HEK293 (cell line): ENCODE results near the gene PRPF8.

Source experiments
- CTCF ChIA-PET: fragments of 350-600 bp; formaldehyde crosslinking; extraction: SDS; loops from one replicate; lab custom pipeline; 2021; ENCODE audit warnings: antibody characterized with exemption; lab: Yijun Ruan, JAX
- POLR2A ChIA-PET: fragments of 300-600 bp; formaldehyde crosslinking; extraction: SDS; loops from one replicate; lab custom pipeline; 2020; ENCODE audit warnings: antibody characterized with exemption, inconsistent platforms; lab: Yijun Ruan, JAX
- H3K27ac ChIP-seq: fragments of 200-500 bp; sonication (Bioruptor generic); 2 replicates; pipeline ENCODE4 v1.5.1; 2014; ENCODE audit warnings: low read depth, low read length, control low read depth, inconsistent platforms; ENCODE audit errors: extremely low read depth
- H3K36me3 ChIP-seq, 2 experiments: fragments of 200-500 bp in 1 of 2; sonication (Bioruptor generic) in 1 of 2; 1 replicate in 1 of 2; 2 replicates in 1 of 2; pipeline ENCODE4 v1.5.1; 2014 to 2017; ENCODE audit warnings: inconsistent platforms in 2 of 2, low read length in 2 of 2; ENCODE audit not compliant: control insufficient read depth in 2 of 2, insufficient read depth in 1 of 2
- H3K4me1 ChIP-seq: fragments of 200-500 bp; sonication (Bioruptor generic); 2 replicates; pipeline ENCODE4 v1.5.1; 2014; ENCODE audit warnings: mild to moderate bottlenecking, low read length, inconsistent platforms; ENCODE audit not compliant: control insufficient read depth, insufficient read depth
- H3K4me3 ChIP-seq: 2 replicates; pipeline ENCODE4 v1.5.1; 2011; ENCODE audit warnings: low read depth, mild to moderate bottlenecking, control low read depth, low read length, moderate library complexity
- H3K9me3 ChIP-seq: fragments of 200-500 bp; sonication (Bioruptor generic); 2 replicates; pipeline ENCODE4 v1.5.1; 2014; ENCODE audit warnings: low read depth, low read length, inconsistent platforms; ENCODE audit not compliant: control insufficient read depth, insufficient read depth
- AEBP2 ChIP-seq: fragments of 450-650 bp; formaldehyde crosslinking; IDR thresholded peaks from 2 replicates; pipeline ENCODE4 v1.5.1; 2016; ENCODE audit warnings: missing biosample characterization, missing genetic modification characterization, borderline replicate concordance
- HOXC10 ChIP-seq: sonication (generic); formaldehyde crosslinking; IDR thresholded peaks from 2 replicates; pipeline ENCODE4 v1.8.1; 2023; ENCODE audit warnings: mild to moderate bottlenecking, missing genetic modification reagents
- IKZF3 ChIP-seq: fragments of 450-650 bp; IDR thresholded peaks from 2 replicates; pipeline ENCODE4 v1.5.0; 2018; ENCODE audit warnings: missing biosample characterization, mild to moderate bottlenecking, missing genetic modification characterization, moderate library complexity
- KLF16 ChIP-seq: fragments of 450-650 bp; formaldehyde crosslinking; IDR thresholded peaks from 2 replicates; pipeline ENCODE4 v1.5.1; 2017; ENCODE audit warnings: missing biosample characterization, missing genetic modification characterization
- PRDM10 ChIP-seq: fragments of 450-650 bp; formaldehyde crosslinking; IDR thresholded peaks from 2 replicates; pipeline ENCODE4 v1.5.1; 2016; ENCODE audit warnings: missing biosample characterization, missing genetic modification characterization
- REST ChIP-seq: fragments of 450-650 bp; formaldehyde crosslinking; IDR thresholded peaks from 2 replicates; pipeline ENCODE4 v1.5.1; 2016; ENCODE audit warnings: missing biosample characterization, missing genetic modification characterization
- ZBTB11 ChIP-seq: fragments of 450-650 bp; formaldehyde crosslinking; conservative IDR thresholded peaks from 2 replicates; pipeline ENCODE4 v1.5.1; 2016; ENCODE audit warnings: low read depth, missing biosample characterization, missing genetic modification characterization
- ZBTB20 ChIP-seq: fragments of 450-650 bp; formaldehyde crosslinking; IDR thresholded peaks from 2 replicates; pipeline ENCODE4 v1.5.1; 2016; ENCODE audit warnings: missing biosample characterization, missing genetic modification characterization
- ZEB2 ChIP-seq: fragments of 450-650 bp; formaldehyde crosslinking; IDR thresholded peaks from 2 replicates; pipeline ENCODE4 v1.5.1; 2016; ENCODE audit warnings: missing biosample characterization, missing genetic modification characterization
- ZFP69B ChIP-seq: fragments of 450-650 bp; formaldehyde crosslinking; IDR thresholded peaks from 2 replicates; pipeline ENCODE4 v1.5.1; 2016; ENCODE audit warnings: missing biosample characterization, missing genetic modification characterization
- ZNF121 ChIP-seq: fragments of 450-650 bp; formaldehyde crosslinking; IDR thresholded peaks from 2 replicates; pipeline ENCODE4 v1.5.1; 2016; ENCODE audit warnings: missing biosample characterization, missing genetic modification characterization
- ZNF175 ChIP-seq: fragments of 450-650 bp; formaldehyde crosslinking; IDR thresholded peaks from 2 replicates; pipeline ENCODE4 v1.5.1; 2016; ENCODE audit warnings: missing biosample characterization, missing genetic modification characterization
- ZNF211 ChIP-seq: fragments of 450-650 bp; formaldehyde crosslinking; IDR thresholded peaks from 2 replicates; pipeline ENCODE4 v1.5.1; 2016; ENCODE audit warnings: low read depth, missing biosample characterization, missing genetic modification characterization
- ZNF596 ChIP-seq: fragments of 450-650 bp; IDR thresholded peaks from 2 replicates; pipeline ENCODE4 v1.5.0; 2018; ENCODE audit warnings: missing biosample characterization, mild to moderate bottlenecking, missing genetic modification characterization, moderate library complexity
- ZNF600 ChIP-seq: fragments of 450-650 bp; formaldehyde crosslinking; IDR thresholded peaks from 2 replicates; pipeline ENCODE4 v1.5.1; 2016; ENCODE audit warnings: missing biosample characterization, missing genetic modification characterization
- ZNF660 ChIP-seq: fragments of 450-650 bp; IDR thresholded peaks from 2 replicates; pipeline ENCODE4 v1.5.1; 2018; ENCODE audit warnings: missing biosample characterization, mild to moderate bottlenecking, missing genetic modification characterization
- ZNF670 ChIP-seq: fragments of 450-650 bp; formaldehyde crosslinking; IDR thresholded peaks from 2 replicates; pipeline ENCODE4 v1.5.1; 2016; ENCODE audit warnings: missing biosample characterization, missing genetic modification characterization, low read depth
- ZNF843 ChIP-seq: fragments of 450-650 bp; formaldehyde crosslinking; IDR thresholded peaks from 2 replicates; pipeline ENCODE4 v1.5.1; 2016; ENCODE audit warnings: missing biosample characterization, missing genetic modification characterization
- ZSCAN30 ChIP-seq: fragments of 450-650 bp; IDR thresholded peaks from 2 replicates; pipeline ENCODE4 v1.5.1; 2018; ENCODE audit warnings: missing biosample characterization, mild to moderate bottlenecking, missing genetic modification characterization, moderate library complexity
- TF ChIP-seq, protein P1 (sequence below): fragments of 450-650 bp; formaldehyde crosslinking; IDR thresholded peaks from 2 replicates; pipeline ENCODE4 v1.5.1; 2017; ENCODE audit warnings: missing biosample characterization, missing genetic modification characterization

The PRPF8 gene

DNA sequence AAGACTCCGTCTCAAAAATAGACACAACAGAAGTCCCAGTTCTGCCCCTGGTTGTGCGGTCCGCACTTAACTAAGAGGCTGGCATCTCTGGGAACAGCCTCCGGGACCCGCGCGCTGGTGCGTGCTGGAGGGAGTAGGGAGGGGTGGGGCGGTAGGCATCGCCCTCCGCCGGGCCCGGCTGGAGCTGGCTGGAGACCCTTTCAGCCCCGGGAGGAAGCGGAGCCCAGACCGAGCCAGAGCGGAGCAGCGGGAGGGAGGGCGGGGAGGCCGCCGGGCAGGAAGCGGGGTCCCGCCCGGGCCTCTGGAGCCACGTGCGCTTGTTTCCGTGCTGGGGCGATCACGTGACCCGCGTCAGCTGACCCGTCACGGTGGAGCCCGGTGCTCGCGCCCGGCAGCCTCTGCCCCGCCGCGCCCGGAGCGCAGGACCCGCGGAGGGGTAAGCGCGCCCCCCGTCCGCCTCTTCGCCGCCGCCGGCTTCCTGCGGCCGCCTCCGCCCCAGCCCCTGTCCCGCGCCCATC, 39.7 kb upstream of the PRPF8 start, which contains the start of gene WDR81:
Gene WDR81, plus strand, starts transcription at position 354 of the 518 bp plus-strand sequence. CDS start 256 bp downstream, outside the sequence.
- POLR2A ChIA-PET, result interaction anchor here (1.2 to 2.1 kb wide), 3 partner anchors 8 to 106 kb away, joined by 3 to 8 read pairs (median 7); no protein-coding TSS in a partner anchor
- Histone ChIP-seq H3K4me1 (no peaks in the 10 kb centered on the region), H3K27ac (peak within 1 kb of the TSS; percentile 37; the same call in 1 of the 2 replicates), H3K4me3 (peak within 1 kb of the TSS; percentile 47), H3K9me3 (no peaks in the 10 kb centered on the region), H3K36me3 (peaks cover 0 to 30% of the 10 kb centered on the region in 2 experiments; a peak in 2 of 3 replicates)
- CTCF ChIA-PET, result interaction anchor here (0.7 to 8.4 kb wide), 7 partner anchors 11 to 150 kb away, joined by 3 to 104 read pairs (median 4); no protein-coding TSS in a partner anchor
- TF ChIP-seq ZNF596 (tag by site-specific recombination) (peak; percentile 32; the same call in 1 of the 2 replicates), IKZF3 (tag by site-specific recombination) (no peak), HOXC10 (0 out of 2 replicates have a peak, but pooled peaks have one; percentile 10), ZNF175 (no peak), AEBP2 (no peak), ZSCAN30 (tag by site-specific recombination) (no peak), ZNF660 (tag by site-specific recombination) (0 out of 2 replicates have a peak, but pooled peaks have one; percentile 61), ZFP69B (peak; percentile 57; the same call in 1 of the 2 replicates), ZNF670 (tag by site-specific recombination) (no peak), REST (tag by site-specific recombination) (no peak), ZNF600 (tag by site-specific recombination) (peak; percentile 80), ZEB2 (tag by site-specific recombination) (no peak), ZNF211 (no peak), ZBTB20 (peak; percentile 93), KLF16 (tag by site-specific recombination) (peak; percentile 56), ZBTB11 (tag by site-specific recombination) (peak; percentile 29; the same call in 1 of the 2 replicates), ZNF843 (tag by site-specific recombination) (0 out of 2 replicates have a peak, but pooled peaks have one; percentile 17), PRDM10 (tag by site-specific recombination) (no peak), ZNF121 (tag by site-specific recombination) (0 out of 2 replicates have a peak, but pooled peaks have one; percentile 53)
- TF ChIP-seq, protein P1, sequence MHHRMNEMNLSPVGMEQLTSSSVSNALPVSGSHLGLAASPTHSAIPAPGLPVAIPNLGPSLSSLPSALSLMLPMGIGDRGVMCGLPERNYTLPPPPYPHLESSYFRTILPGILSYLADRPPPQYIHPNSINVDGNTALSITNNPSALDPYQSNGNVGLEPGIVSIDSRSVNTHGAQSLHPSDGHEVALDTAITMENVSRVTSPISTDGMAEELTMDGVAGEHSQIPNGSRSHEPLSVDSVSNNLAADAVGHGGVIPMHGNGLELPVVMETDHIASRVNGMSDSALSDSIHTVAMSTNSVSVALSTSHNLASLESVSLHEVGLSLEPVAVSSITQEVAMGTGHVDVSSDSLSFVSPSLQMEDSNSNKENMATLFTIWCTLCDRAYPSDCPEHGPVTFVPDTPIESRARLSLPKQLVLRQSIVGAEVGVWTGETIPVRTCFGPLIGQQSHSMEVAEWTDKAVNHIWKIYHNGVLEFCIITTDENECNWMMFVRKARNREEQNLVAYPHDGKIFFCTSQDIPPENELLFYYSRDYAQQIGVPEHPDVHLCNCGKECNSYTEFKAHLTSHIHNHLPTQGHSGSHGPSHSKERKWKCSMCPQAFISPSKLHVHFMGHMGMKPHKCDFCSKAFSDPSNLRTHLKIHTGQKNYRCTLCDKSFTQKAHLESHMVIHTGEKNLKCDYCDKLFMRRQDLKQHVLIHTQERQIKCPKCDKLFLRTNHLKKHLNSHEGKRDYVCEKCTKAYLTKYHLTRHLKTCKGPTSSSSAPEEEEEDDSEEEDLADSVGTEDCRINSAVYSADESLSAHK (tag by site-specific recombination), result 0 out of 2 replicates have a peak, but pooled peaks have one; percentile 17
